Stimulated activated CD4-positive, alpha-beta T cell treated with anti-CD3 and anti-CD28 coated beads, Interleukin-2, amount 100 ng/mL, for 48 hours (primary cell): ENCODE results near the gene MRPS18A.
"Not testable (repeated sequence)": the region's sequence is repeated elsewhere in the genome, so short reads cannot be mapped to it uniquely, and the experiment has no call there.

ENCODE experiments used
- DNase-seq, 2 donors: peaks; one replicate each; pipeline ENCODE4 v3.0.0-alpha.2; 2020

MRPS18A gene

DNA sequence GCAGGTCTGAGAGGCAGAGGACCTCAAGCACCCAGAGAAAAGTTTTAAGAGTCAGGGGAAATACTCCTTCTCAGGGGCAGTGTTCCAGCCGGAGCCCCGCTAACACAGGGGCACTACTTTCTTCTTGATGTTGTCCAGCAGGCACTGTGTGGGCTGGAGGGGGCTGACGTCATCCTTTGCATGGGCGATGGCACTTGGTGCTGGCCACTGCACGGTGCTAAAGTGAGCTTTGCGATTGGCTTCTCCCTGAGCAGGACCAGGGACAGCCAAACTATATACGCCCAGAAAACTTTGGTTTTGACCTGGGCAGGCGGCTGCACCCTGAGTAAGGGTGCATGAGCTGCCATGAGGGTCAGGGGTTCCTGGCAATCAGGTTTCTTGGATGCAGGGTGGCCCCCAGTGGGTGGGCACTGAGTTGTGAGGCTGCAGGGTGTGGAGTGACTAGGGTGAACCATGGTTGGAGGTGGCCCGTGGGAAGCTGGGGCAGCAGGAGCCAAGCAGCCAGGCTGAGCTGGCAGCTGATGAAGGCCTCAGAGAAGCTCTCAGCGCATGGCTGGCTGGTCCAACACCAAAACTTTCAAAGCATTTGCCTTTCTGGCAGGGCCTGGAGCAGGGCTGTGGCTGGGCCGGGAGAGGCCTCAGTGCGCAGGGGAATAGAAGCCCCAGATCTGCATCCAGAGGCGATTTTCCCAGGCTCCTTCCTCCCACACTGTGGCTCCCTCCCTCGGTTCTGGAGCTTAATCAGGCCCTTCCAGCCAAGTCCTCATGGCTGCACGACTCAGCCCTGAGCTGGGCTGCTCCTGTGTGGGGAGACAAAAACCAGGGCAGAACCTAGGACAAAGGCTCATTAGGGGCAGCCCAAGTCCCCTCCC lies 18.3 kb downstream of the MRPS18A start:
- DNase-seq, result no peak

DNA sequence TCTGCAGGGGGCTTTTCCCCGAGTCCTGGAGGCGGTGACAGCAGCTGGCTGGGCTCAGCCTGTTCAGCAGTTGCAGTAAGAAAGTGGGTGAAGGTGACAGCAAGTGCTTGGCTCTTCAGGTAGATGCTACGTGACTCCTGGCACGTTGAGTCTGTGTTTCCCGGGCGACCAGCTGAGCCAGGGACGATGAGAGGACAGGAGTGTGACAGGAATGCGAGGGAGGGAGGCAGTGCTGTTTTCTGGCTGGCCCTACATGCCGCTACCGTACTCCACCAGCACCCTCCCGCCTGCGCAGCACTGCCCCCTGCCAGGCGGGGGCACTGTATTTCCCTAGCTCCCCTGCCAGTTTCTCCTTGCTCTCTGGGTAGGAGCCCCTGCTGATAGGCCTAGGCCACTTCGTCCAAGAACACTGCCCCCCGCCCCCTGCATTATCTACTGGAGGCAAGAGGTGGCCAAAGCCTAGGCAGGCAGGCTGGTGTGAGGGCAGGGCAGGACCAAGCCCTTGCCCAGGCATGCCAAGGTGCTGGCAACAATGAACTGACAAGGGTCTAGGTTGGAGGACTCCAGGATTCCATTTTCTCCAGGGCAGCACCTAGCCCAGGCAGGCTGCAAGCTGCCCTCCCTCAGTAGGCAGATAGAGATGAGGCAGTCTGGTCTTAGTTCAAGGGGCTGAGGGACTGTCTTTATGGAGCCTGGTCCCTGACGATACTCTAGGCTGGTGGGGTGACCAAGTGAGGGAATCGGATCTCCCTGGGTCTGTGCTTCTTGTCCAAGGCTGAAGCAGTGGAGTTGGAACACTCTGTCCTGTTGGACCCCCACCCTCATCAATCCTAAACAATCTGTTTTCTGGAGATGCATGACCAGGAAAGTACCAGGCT lies 19.2 kb downstream of the MRPS18A start:
- peak; percentile 35 to 59 for DNase-seq

- peak; percentile 80 to 90 for DNase-seq
Observed at GRCh38 chr6:43667245-43668150, 20.1 kb downstream of the MRPS18A start.

- DNase-seq, result no peak
Observed at GRCh38 chr6:43666196-43666920, 21.2 kb downstream of the MRPS18A start.

- DNase-seq, result no peak
Observed at GRCh38 chr6:43665376-43665775, 22.2 kb downstream of the MRPS18A start.

GRCh38 chr6:43662948-43663347 lies 24.6 kb downstream of the MRPS18A start:
- DNase-seq, result not testable (repeated sequence)

- DNase-seq, result no peak
Observed at GRCh38 chr6:43658161-43658560, 29.4 kb downstream of the MRPS18A start.

DNA sequence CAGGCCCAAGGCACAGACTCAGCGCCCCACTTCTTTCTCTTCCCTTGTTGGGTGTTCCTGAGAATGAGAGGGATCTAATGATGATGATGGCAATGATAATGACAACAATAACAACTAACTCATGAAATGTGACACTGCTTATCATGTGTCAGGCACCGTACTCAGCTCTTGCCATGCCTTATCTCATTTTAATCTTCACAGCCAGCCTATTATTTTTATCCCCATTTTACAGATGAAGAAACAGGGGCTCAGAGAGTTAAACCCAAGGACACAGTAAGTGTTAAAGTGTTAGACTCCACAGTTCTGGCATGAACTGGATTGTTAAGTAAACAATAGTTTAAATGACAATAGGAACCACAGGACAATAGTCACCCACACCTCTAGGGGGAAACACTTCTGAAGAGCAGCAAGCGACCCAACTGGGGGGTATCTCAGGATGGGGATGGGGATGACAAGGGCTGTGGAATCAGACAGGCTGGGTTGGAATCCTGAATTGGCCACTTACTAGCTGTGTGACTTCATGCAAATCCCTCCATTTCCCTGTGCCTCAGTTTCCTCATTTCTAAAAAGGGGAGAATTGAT lies 30.3 kb downstream of the MRPS18A start:
- no peak for DNase-seq

GRCh38 chr6:43652822-43653221 lies 34.8 kb downstream of the MRPS18A start:
- not testable (repeated sequence) for DNase-seq

GRCh38 chr6:43648248-43648647 lies 39.3 kb downstream of the MRPS18A start:
- no peak for DNase-seq

- DNase-seq, result no peak
Observed at GRCh38 chr6:43647613-43648012, 40.0 kb downstream of the MRPS18A start.

GRCh38 chr6:43645613-43645964 lies 42.0 kb downstream of the MRPS18A start:
- DNase-seq, result no peak

DNA sequence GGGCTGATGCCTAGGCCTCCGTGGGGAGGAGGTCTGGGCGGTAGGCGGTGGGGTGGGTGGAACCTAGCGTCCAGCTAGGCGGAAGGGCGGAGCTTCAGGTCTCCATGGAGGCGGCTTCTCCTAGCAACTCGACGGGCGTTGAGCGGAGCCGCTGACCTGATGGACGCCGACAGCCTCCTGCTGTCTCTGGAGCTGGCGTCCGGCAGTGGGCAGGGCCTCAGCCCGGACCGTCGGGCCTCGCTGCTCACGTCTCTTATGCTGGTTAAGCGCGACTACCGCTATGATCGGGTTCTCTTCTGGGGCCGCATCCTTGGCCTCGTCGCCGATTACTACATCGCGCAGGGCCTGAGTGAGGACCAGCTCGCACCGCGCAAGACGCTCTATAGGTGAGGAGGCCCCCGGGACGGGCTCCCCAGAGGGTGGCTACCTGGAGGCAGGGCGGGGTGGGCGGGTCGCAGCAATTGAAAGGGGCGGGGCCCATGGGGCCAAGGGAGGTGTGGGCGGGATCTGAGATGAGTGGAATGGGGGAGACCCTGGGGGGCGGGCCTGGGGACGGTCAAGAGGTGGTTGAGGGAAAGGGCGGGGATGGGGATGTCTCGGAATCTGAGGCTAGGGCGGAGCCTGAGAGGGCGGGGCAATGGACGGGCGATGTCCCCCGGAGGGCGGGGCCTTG lies 42.5 kb downstream of the MRPS18A start, which contains the start of gene RSPH9:
TSS of gene RSPH9 (plus strand) at position 97 of the 673 bp plus-strand sequence. CDS start at position 160, 63 bp downstream.
- peak; percentile 48 to 57 for DNase-seq

- DNase-seq, result no peak
Observed at GRCh38 chr6:43639984-43640800, 47.4 kb downstream of the MRPS18A start.

GRCh38 chr6:43636308-43636659 lies 51.3 kb downstream of the MRPS18A start:
- DNase-seq, result no peak

DNA sequence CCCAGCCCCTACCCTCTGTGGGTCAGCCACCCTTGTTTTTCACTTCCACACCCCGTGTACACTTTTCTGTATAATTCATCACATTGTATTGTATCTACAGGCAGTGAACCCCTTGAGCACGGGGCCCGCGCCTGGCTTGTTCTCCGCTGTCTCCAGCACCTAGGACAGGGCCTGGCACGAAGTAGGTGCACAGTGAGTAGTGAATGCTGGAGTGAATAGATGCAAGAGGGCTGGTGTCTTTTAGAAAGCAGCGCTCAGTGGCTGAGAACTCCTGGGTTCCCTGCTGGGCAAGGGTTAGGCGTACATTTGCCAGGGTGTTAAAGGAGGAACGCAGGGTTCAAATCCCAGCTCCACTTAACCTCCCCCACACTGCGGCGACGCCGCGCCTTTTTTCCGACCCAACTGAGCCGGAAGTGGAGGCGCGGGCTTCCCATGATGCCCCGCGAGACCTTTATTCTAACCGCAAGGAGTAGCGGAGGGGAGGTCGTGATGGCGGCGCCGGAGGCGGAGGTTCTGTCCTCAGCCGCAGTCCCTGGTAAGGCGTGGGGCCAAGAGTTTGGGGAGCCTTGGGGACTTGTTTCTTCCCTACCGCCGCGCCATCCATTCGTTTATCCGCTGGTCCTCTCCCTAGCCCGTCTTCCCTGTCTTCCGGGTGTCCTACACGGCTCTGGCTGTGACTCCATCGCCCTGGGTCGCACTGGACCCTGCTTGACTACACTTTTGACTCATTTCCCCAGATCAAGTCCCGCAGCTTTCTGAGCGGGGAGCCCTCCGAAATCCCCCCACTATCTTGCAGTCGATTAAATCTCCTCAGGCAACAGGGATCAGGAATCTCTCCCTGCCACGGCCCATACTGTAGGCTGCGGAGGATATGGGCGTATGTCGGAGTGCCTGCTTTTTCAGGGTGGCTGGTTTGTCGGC lies 51.9 kb downstream of the MRPS18A start, which contains the start of gene MAD2L1BP:
TSS of gene MAD2L1BP (plus strand) at position 454 of the 921 bp plus-strand sequence. CDS start at position 490, 36 bp downstream.
- DNase-seq, result peak; percentile 79 to 86

DNA sequence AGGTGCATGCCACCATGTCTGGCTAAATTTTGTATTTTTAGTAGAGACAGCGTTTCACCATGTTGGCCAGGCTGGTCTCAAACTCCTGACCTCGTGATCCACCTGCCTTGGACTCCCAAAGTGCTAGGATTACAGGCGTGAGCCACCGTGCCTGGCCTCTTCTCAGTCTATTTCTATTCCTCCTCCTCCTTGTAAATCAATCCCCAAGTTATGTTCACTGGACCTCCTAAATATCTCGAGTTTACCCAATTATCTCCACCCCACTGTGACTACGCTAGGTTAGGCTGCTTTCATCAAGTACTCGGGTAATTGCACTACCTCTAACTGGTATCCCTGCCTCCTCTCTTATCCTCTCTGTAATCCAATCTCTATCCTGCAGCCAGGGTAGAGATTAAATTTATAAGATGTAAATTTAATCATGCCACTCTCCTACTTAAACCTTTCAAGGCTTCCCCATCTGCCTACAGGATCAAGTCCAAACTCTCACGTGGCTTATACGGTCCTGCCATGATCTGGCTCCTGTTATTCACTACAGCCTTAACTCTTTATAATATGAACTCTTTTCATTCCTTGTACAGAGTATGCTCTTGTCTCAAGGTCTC lies 52.8 kb downstream of the MRPS18A start:
- DNase-seq, result no peak

GRCh38 chr6:43633002-43633401 lies 54.6 kb downstream of the MRPS18A start:
- DNase-seq, result not testable (repeated sequence)
